PFSK-1 (cell line): ENCODE data around the gene GPD2.

Experiments used
- FOXP2 ChIP-seq: optimal IDR thresholded peaks from 2 replicates; pipeline ENCODE3; 2011; ENCODE audit warnings: borderline replicate concordance, control low read depth, inconsistent platforms; ENCODE audit not compliant: insufficient read depth; ENCODE audit errors: extremely low read length, extremely low read depth
- POLR2AphosphoS5 ChIP-seq: IDR thresholded peaks from 2 replicates; pipeline ENCODE4 v1.6.1; 2012; ENCODE audit warnings: low read depth, mild to moderate bottlenecking, control low read depth, low read length, moderate library complexity
- SIN3A ChIP-seq: IDR thresholded peaks from 2 replicates; pipeline ENCODE4 v1.6.1; 2012; ENCODE audit warnings: mild to moderate bottlenecking, low read length, moderate library complexity, borderline replicate concordance; ENCODE audit not compliant: insufficient read depth
- TAF1 ChIP-seq: IDR thresholded peaks from 2 replicates; pipeline ENCODE4 v1.6.1; 2012; ENCODE audit warnings: low read length, control low read depth, borderline replicate concordance; ENCODE audit not compliant: insufficient read depth
- TF ChIP-seq, protein P1 (sequence below), 2 experiments: IDR thresholded peaks; 2 replicates each; pipeline versions ENCODE4 v1.6.1 to v1.8.0; 2011 to 2012; ENCODE audit warnings: low read depth in 2 of 2, low read length in 2 of 2, control low read depth in 1 of 2, inconsistent platforms in 1 of 2, mild to moderate bottlenecking in 1 of 2, moderate library complexity in 1 of 2; ENCODE audit not compliant: insufficient read depth in 1 of 2

GPD2 gene

GRCh38 chr2:156455361-156455975, 19.3 kb downstream of the GPD2 start:
- TF ChIP-seq SIN3A (no peak), TAF1 (no peak), FOXP2 (no peak), POLR2AphosphoS5 (no peak)
- TF ChIP-seq, protein P1, sequence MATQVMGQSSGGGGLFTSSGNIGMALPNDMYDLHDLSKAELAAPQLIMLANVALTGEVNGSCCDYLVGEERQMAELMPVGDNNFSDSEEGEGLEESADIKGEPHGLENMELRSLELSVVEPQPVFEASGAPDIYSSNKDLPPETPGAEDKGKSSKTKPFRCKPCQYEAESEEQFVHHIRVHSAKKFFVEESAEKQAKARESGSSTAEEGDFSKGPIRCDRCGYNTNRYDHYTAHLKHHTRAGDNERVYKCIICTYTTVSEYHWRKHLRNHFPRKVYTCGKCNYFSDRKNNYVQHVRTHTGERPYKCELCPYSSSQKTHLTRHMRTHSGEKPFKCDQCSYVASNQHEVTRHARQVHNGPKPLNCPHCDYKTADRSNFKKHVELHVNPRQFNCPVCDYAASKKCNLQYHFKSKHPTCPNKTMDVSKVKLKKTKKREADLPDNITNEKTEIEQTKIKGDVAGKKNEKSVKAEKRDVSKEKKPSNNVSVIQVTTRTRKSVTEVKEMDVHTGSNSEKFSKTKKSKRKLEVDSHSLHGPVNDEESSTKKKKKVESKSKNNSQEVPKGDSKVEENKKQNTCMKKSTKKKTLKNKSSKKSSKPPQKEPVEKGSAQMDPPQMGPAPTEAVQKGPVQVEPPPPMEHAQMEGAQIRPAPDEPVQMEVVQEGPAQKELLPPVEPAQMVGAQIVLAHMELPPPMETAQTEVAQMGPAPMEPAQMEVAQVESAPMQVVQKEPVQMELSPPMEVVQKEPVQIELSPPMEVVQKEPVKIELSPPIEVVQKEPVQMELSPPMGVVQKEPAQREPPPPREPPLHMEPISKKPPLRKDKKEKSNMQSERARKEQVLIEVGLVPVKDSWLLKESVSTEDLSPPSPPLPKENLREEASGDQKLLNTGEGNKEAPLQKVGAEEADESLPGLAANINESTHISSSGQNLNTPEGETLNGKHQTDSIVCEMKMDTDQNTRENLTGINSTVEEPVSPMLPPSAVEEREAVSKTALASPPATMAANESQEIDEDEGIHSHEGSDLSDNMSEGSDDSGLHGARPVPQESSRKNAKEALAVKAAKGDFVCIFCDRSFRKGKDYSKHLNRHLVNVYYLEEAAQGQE (IDR thresholded peaks at IDR 0.05; ENCODE audit: insufficient read depth in 1 of 2, low read depth in 2 of 2, low read length in 2 of 2): no peak

DNA sequence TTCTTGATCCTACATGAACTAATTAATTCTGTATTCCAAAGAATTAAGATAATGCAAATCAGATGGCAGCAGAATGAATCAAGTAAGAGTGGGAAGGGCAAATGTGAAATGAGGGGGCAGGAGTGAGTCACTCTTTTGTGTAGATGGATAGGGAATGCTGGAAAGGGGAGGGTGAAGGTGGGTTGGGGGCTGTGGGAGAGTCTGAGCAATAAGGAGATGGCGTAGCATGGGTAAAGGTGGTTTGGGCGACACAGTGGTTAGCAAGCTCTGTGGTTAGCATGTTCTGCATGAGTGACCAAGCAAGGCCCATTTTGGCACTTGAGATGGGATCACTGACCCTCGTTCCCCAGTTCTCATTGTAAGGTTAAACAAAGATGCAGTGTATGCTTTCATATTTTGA, 20.4 kb downstream of the GPD2 start:
- TF ChIP-seq, protein P1 (IDR thresholded peaks at IDR 0.05; ENCODE audit: insufficient read depth in 1 of 2, low read depth in 2 of 2, low read length in 2 of 2): no peak
- TF ChIP-seq POLR2AphosphoS5: no peak
- TF ChIP-seq TAF1: no peak
- no peak for TF ChIP-seq FOXP2
- TF ChIP-seq SIN3A: no peak

DNA sequence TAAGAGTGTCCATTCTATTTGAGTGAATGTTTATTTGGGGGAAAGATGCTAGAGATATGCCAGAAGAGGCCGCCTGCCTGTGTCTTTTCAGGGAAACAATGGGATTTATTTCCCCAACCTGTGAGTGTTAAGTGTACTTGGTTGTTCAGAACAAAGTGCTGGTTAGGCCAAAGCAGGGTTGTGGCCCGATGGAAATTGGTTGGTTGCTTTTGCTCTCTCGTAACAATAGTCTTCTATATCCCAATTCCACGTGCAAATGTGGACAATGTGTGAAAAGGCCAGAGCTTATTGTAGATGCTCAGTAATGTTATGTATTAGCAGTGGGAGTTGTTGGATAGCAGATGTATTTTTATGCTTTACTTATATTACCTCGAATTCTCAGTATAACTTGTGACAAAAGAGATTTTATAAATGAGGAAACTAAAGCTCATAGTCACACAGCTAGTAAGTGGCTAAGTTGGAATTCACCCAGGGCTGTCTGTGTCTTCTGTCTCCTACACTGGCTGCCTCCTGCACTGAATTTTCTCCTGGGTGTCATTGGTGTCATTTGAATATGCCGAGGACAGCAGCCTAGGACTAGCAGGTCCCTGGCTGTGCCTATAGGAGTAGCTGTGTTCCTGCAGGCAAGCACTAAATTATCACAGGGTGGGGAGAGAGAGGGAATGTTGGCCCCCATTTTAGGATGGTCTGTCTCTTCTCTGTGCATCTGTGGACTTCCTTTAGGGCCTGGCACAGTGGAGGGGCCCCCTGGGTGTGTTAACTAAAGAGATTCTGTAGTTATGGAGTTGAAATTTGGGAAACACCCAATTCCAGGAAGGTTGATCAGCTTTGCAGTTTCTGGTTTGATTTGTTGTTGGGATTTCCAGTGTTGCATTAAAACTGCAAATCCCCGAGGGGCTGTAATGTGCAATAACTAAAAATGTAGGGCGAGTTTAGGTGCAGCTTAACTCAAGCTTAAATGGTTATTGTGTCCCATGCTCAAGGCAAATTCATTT, 21.6 kb downstream of the GPD2 start:
- TF ChIP-seq, protein P1 (IDR thresholded peaks at IDR 0.05; ENCODE audit: insufficient read depth in 1 of 2, low read depth in 2 of 2, low read length in 2 of 2): no peak
- TF ChIP-seq TAF1 (no peak), POLR2AphosphoS5 (no peak), SIN3A (no peak), FOXP2 (no peak)

- TF ChIP-seq TAF1: no peak
- no peak for TF ChIP-seq POLR2AphosphoS5
- no peak for TF ChIP-seq FOXP2
- TF ChIP-seq SIN3A: no peak
- TF ChIP-seq, protein P1 (IDR thresholded peaks at IDR 0.05; ENCODE audit: insufficient read depth in 1 of 2, low read depth in 2 of 2, low read length in 2 of 2): no peak
Measured at GRCh38 chr2:156459720-156460119, 23.5 kb downstream of the GPD2 start.
